Stimulated activated CD8-positive, alpha-beta memory T cell treated with anti-CD3 and anti-CD28 coated beads, Interleukin-4, amount 100 ng/mL, for 4 hours (primary cell): Measurements from ENCODE around the gene ARSB.
"Not testable (repeated sequence)": the region's sequence is repeated elsewhere in the genome, so short reads cannot be mapped to it uniquely, and the experiment has no call there.

Experiments used
- DNase-seq, 2 donors: peaks; one replicate each; pipeline ENCODE4 v3.0.0-alpha.2; 2020; ENCODE audit warnings: low read depth in 2 of 2, low spot score in 1 of 2

ARSB gene

GRCh38 chr5:78956901-78957300 lies 28.2 kb downstream of the ARSB start:
- no peak for DNase-seq

DNA sequence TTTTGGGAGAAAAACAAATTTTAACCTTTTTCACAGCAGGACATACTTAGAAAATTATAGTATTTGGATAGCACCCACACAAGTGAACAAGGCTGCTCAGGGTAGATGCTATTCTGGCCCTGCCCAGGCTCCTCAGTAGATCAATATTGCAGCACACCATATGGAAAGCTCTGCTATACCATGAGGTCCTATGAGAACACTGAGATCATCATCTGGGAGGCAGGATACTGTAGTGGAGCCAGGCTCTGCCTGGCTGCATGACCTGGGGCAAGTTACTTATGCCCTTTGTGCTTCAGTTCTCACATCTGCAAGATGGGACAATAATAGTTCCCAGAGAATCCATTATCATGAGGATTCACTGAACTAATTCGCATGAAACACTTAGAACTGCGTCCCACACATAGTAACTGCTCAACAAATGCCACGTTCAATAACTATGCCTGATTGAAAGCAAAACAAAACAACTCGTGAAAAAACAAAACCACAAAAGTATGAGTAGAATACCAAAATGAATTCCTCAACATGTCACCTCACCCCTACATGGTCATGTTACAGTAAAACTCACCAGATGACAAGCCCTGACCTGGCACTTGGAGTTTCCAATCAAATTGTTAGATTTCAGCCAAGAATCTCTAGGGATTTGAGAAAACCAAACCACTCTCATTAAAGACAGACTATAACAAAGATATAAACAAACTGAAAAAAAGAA lies 31.9 kb downstream of the ARSB start:
- no peak for DNase-seq

- no peak for DNase-seq
Measured at GRCh38 chr5:78930721-78931120, 54.4 kb downstream of the ARSB start.

DNA sequence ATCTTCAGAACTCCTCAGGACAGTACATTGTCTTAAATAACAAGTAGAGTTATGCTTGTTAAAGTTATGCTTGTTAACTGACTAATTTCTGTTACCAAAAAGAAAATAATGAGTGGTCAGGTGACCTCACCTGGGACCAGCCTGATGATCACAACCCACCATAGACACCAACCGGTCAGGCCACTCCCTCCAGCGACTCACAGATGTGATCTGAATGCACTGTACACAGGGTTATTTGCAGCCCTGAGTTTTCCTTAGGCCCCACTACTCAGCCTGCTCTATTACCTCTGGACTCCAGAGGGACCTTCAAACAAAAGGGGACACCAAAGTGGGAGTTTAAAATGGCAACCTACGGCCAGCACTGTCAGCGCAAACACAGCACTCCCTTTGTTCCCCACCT lies 55.3 kb downstream of the ARSB start:
- DNase-seq: no peak

DNA sequence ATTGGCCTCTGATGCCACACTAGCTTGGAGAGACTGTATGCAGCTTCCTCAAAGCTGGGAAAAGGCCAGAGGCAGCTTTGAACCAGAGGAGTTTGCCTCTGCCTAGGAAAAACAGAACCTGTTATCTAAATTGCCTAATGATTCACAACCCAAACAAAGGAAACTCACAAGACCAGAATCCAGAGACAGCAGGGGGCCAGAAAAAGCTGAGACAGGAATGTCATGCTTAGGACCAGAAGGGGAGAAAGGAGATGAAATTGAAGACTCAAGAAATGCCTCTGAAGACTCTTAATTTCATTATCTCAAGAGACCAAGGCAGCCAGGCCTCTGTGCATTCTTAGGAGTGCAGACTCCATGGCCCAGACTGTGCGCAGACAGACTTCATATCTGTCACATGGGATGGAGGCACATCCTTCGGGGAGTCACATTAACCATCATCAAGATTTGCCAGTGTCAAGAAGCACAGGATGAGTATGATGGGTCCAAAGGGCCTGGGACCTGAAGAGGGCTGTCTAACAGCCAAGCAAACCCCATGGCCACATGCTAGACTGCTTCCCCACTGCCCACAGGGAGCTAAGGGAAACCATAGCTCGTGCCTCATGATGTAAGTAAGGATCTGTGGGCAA lies 57.3 kb downstream of the ARSB start:
- no peak for DNase-seq

DNA sequence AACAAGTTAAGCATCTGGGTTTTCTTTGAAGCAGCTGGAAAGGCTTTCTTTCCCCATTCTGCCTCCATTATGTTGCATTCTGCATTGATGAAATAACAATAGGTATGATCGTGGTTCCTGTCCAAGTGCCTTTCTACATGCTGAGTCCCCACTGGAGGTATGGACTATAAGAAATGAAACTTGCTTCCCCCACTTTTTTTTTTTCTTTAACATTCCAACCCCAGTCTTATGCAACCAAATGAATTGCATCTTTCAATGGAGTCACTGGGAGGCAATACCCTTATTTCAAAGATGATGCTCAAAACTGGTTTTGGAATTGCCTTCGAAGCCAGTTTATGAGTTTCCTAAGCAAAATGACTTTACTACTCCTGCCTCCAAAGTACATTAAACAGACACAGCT lies 58.9 kb downstream of the ARSB start:
- DNase-seq: no peak

- DNase-seq: no peak
Measured at GRCh38 chr5:78925129-78925876, 59.8 kb downstream of the ARSB start.

GRCh38 chr5:78923622-78923970 lies 61.5 kb downstream of the ARSB start:
- DNase-seq: no peak

DNA sequence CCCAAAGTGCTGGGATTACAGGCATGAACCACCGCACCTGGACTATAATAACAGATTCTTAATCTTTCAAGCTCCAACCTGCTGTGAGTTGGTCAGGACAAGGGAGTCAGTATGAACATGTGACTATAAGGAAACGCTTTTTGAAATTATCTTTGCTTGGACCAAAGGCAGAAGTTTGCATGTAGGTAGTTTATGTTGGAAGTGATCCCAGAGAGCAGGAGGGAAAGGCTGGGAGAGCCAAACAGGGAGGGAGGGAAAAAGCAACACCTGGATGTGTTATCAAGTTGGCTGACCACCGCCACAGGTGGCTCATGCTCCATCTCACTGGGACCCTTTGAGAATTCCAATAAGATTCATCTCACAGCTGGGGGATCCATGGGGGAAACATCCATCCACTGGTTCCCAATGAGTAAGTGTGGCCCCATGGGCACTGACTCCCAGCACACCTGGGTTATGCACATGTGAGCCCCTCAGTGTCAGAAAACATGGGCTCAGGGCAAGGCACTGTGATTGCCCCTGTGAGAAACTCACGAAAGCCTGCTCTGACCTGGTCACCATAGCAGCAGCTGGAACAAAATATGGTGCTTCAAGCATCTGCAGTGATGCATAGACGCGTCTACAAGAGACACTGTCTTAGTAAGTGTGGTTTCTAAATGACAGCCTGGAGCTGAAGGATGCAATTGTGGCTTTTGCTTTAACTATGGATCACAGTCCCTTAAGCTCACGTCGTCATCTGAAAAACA lies 62.1 kb downstream of the ARSB start:
- DNase-seq: no peak

DNA sequence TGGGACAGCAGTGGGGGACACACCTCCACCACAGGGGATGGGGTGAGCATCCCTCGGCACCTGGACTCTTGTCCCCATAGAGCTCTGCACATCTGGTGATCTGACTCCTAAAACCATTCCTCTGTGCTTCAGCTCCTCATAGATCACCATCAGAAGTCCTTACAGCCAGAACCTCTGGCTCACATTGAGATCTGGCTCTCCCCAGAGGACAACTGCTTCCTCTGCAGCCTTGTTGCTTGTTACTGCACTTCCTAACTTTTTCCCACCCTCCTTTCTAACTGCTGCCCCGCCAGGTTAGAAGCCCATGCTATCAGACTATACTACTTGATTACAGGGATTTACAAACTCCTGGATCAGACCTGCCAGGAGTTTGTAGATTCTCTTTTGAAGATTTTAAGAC lies 64.5 kb downstream of the ARSB start:
- no peak for DNase-seq

DNA sequence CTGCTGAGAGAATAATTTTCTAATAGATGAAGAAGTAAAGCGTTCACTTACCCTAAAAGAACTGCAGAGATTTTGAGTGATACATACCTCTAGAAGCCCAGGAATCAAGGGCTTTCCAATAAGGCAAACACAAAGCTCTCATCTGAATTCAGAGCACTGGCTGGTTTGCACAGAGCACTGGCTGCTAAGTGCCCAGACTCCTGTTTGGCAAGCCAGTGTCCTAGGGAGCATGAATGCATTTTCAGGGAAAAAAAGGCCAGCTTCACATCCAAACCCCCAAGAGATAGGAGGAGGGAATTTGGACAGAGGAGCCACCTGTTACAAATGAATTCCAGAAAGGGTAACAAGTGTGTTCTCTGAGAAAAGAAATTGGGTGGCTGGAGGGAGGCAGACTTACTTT lies 65.3 kb downstream of the ARSB start:
- DNase-seq: no peak

- DNase-seq: no peak
Measured at GRCh38 chr5:78916044-78916443, 69.1 kb downstream of the ARSB start.

DNA sequence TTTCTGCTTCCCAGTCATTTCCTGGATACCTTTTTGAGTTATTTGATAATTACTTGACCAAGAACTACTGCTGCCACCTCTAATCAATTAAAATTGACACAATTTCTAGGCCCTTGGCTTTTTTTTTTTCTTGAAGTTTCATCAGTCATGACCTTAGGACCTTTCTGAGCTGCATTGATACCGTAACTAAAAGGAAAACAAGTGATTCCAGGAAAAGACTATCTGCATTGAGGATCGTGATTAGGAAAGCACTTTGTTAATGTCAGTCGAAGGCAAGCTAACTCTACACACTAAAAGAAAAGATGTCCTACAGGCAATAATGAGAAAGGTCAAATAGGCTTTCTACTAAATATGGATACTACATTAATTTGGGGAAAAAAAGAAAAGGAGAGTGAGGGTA lies 69.9 kb downstream of the ARSB start:
- DNase-seq: no peak

GRCh38 chr5:78912811-78913210 lies 72.3 kb downstream of the ARSB start:
- DNase-seq: no peak

DNA sequence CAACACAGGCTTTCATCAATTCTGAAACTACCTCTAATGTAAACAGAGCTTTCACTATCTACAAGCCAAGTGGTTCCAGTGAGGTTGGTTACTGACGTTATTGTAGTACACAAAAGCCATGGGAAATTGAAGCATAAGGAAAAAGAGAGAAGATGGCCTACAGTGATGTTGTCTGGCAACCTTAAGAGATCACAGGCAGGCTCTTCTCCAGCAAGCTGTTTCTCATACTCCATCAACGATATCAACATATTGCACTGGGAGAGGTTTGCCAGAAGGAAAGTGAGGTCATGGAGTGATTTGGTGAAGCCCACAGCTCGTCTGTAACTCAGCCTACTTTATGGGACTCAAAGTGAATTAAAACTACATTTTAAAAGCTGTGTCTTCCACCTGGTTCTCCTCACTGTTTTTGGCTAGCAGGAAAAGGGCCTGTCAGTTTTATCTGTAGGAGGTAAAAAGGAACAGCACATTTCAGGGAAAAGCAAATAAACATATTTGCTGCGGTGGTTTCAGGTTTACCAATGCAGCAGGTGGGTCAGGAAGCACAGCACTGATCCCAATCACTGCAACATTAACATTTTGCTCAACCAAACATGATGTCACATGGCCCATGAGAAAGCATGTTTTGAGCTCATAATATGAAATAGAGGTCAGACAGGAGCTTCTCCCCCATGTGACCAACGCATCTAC lies 72.9 kb downstream of the ARSB start:
- no peak for DNase-seq

DNA sequence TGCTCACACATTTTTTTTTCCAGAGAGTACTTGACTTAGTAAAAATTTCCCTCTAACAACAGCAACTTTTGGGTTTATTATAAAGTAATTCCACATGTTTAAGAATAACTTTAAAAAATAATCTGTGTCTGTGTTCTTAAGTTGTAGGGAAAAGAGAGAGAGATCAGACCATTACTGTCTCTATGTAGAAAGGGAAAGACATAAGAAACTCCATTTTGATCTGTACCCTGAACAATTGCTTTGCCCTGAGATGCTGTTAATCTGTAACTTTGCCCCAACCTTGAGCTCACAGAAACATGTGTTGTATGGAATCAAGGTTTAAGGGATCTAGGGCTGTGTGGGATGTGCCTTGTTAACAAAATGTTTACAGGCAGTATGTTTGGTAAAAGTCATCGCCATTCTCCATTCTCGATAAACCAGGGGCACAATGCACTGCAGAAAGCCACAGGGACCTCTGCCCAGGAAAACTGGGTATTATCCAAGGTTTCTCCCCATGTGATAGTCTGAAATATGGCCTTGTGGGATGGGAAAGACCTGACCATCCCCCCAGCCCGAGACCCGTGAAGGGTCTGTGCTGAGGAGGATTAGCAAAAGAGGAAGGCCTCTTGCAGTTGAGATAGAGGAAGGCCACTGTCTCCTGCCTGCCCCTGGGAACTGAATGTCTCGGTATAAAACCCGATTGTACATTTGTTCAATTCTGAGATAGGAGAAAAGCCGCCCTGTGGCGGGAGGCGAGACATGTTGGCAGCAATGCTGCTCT lies 75.7 kb downstream of the ARSB start:
- DNase-seq: not testable (repeated sequence)

DNA sequence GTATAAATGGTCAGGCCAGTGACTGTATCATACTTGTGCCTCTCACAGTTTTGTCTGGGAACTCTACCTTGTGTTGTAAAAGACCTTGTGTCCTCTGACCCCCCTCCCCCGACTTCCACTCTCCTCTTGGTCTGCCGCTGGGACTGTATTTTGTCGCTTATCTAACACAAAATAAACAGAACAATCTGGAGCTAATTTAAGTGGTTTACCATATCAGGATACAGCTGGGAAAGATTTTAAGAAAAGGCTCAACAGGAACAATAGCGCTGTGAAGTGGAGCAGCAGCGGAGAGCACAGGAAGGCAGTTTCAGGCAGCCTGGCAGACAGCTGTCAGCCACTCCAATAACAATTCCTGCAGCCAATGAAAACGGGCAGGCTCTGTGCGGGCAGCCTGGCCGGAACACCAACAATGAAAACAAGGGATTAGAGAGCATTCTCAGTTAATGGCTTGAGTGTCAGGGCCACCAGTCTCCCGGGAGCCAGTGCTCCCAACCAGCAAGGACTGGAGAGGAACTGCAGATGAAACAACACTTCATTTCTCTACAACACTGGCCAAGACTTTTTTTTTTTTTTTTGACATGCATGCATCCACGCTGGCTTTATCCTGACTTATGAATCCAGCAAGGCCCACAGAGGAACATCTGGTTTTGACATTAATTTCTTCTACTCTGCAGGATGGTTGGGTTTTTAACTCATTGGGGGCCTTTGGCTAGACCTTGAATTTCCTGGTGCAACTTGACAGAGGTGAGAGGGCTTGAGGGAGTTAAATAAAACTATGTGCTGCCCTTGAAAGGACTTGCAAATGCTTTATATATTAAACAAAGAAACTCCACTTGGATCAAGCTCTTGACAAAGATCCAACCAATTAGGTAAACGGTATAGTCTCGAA lies 76.7 kb downstream of the ARSB start:
- no peak for DNase-seq

DNA sequence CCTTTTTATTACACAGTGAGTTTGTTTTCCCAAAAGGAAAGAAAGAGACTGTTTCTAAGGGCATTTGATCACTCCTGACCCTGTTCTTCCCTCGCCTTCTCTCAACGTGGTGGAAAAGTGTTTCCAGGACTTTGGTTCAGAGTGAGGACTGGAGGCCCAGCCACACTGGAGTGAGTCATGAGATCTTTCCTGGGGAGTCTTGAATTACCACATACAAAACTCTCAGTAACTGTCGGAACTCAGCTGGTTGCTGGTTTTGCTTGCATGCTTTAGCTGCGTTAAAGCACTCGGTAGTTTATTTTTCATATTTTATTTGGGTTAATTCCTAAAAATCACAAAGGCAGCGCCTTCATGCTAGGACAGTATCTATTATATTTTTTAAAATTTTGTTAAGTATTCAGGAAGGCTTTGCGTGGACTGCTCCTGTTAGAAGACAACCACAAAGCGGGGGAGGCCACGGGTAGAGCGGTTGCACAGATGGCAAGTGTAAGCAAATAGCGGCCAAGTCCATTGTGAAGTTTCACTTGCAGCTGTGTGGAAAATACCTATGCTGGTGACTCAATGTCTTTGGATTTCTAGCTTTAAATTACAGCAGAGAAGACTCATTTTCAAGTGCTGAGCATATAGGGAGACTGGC lies 77.7 kb downstream of the ARSB start:
- no peak for DNase-seq
